ENCODE measurements around the gene RICTOR.

RICTOR gene

DNA sequence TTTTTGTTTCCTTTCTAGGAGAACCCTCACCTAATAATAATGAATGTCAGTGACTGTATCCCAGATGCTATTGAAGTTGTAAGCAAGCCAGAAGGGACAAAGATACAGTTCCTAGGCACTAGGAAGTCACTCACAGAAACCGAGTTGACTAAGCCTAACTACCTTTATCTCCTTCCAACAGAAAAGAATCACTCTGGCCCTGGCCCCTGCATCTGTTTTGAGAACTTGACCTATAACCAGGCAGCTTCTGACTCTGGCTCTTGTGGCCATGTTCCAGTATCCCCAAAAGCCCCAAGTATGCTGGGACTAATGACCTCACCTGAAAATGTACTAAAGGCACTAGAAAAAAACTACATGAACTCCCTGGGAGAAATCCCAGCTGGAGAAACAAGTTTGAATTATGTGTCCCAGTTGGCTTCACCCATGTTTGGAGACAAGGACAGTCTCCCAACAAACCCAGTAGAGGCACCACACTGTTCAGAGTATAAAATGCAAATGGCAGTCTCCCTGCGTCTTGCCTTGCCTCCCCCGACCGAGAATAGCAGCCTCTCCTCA is 141.3 kb downstream of the RICTOR start:
- no peak for DNase-seq

DNA sequence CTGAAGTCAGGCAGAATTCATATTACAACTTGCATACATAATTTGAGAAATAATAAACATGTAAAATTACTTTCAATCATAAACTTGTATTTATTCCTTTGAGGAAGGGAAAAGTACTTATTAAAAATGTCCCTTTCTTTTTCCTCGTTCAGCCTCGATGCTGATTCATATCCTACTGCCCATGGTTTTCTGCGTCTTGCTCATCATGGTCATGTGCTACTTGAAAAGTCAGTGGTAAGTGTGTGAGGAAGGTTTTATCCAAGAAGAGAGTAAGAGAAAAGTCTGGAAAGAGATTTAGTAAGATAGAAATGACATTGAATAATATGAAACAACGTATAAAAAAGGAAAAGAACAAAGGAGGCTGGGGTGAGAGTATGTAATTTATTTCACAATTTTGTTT is 142.5 kb downstream of the RICTOR start:
- no peak for DNase-seq

DNA sequence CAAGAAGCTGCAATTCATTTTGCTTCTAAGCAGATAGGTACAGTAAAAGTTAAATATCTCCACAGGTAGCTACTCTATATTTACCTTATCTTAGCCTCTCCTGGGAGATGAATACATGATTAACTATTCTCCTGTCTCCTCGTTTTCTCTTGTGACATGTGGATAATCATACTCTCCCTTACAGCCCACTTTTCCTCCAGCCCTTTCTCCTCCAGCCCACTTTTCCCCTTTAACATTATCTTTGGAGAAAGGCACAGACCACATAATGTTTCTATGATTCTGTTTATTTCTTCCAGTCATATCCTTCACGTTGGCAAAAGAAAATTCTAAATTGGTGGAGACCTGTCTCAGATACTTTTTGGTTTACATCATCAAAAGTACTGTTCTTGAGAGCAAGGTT is 144.4 kb downstream of the RICTOR start:
- no peak for DNase-seq

DNA sequence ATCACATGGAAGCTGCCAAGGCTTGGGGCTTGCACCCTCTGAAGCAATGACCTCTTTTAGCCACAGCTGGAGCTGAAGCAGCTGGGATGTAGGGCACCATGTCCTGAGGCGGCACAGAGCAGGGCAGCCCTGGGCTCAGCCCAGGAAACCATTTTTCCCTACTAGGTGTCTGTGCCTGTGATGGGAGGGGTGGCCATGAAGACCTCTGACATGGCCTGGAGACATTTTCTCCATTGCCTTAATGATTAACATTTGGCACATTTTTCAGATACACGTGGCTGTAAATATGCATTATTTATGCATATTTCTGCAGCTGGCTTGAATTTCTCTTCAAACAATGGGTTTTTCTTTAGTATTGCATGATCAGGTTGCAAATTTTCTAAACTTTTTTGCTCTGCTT is 146.7 kb downstream of the RICTOR start:
- DNase-seq, result no peak

DNA sequence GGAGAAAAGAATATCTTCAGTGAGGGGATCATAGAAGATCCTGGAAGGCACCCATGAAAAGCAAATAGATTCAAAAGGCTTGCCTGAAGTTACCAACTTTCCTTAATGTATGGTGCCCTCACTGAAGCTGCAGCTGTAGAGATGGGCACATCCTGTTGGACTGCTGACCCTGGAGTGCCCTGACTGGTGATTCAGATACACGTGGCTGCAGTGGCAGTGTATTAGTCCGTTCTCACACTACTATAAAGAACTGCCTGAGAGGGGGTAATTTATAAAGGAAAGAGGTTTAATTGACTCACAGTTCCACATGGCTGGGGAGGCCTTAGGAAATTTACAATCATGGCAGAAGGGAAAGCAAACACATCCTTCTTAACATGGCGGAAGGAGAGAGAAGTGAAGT is 148.1 kb downstream of the RICTOR start:
- DNase-seq, result no peak

DNA sequence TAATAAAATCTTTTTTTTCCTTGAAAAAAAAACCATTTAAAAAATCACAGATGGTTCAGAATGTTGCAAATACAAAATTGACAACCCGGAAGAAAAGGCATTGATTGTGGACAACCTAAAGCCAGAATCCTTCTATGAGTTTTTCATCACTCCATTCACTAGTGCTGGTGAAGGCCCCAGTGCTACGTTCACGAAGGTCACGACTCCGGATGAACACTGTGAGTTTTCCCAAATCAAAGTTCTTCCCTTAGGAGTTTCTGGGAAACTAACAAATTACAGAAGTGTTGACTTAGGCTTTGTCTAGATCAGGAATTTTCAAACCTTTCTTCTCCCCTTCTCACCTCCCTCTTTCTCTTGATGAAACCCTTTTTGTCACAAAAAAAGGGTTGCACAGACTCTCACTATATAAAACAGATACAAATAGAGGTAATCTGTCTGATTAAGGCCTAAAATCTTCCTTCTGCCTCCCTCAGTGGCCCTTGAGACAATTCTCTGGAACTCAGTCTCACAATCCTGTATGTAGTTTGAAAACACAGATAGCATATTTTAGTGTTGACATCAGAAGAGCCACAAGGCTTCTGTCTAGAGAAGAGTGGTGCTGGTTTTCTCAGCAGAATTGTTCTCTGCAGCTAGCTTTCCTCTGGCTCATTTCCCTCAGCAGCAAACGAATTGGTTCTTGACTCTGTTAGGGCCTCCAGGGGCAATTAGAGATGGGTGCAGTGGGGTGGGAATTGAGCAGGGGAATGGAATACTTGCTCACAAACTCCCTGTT is 148.9 kb downstream of the RICTOR start:
- no peak for DNase-seq

DNA sequence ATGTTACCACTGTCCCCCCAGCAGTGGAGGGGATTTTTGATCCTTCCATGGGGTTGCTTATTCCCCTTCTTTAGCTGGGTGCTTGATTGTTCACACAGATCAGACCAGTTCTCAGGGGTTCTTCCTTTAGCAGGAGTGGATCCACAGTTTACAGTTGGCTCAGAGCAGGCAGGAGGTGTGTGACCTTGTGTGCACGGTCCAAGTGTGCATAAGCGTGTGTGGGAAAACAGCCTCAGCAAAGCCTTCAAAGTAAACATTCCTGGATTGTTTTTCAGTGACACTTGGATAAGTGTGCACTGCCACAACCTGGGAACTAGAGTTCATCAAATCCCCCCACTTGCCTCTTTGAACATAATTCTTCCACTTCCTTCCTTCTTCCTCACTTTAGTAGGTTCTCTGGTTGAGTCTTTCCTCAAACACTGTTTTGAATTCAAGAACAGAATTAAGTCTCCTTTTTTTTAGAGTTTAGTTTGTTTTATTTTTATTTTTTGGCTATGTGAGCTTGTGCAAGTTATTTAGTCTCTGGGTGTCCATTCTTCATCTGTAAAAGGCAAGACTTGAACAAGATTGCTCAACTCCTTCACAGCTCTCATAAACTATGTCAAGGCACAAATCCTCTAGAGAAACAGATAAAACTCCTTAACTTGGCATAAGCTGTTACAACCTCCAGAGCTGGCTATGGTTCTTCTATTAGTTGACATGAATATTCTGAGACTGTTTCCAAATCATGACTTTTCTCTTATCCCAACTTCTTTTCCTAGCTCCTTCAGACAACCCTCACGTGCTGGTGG is 150.3 kb downstream of the RICTOR start:
- no peak for DNase-seq

DNA sequence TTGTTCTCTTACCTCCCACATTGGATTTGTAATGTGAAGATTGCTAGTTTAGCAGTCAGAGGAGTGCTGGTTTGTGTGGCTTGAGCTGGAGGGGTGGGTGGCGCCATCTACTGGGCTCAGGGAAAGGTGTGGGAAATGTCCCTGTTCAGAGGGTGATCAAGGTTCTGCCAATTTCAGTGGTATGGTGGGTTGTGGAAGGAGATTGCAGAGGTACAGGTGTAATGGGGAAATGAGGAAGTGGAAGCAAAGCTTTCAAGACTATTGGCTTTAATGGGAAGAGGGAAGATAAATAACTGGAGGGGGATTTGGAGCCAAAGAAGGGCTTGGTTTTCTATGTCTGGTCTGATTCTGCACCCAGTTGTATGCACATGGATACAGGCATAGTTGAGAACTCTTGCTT is 152.0 kb downstream of the RICTOR start:
- peak; percentile 39 for DNase-seq

DNA sequence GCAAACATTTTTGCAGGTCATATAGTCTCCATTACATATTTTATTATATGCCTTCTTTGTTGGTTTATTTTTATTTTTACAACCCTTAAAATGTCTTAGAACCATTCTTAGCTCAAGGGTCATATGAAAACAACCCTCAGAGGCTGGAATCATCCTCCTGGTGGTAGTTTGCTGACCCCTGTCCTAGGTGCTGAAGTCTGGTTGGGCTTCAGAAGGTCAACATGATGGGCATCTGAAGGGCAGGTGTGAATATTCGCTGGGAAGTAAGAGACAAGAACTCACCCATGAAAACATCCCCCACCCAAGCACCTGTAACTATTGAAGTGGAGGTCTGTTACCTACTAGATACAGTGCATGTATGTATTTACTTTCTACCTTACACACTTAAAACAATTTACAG is 153.0 kb downstream of the RICTOR start:
- no peak for DNase-seq

DNA sequence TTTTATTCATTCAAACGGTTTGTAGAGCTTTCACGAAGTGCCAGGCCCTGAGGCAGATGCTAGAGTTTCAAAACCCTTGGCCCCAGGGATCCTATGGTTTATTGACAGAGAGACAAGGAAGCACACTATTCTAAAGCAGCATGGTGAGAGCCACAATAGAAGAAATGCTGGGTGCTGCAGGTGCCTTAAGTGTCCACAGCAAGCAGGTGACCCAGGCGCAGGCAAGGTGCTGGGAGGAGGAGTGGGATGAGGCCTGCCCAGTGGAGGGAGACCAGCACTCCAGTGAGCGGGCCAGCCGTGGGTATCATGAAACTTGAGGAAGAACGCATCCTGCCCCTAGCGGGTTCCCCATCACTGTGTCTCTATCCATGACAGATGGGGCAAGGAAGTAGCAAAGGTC is 157.4 kb downstream of the RICTOR start:
- no peak for DNase-seq

DNA sequence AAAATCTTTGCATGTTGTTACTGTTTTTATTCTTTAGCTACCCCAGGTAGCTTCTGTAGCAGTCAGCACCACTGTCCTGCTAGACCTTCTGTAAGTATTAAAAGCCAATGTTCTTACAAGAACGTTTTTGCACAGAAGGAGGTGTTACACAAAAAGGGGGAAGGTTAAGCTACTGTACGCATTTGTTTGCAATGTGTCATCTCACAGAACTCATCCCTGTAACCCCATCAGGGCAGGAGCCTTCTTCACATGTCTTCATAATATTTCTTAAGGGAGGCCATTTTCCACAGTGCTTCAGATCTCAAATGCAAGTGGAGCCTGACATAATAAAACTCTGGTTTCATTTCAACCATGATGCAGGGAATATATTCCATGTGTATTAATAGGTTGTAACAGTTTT is 160.5 kb downstream of the RICTOR start:
- DNase-seq, result no peak

DNA sequence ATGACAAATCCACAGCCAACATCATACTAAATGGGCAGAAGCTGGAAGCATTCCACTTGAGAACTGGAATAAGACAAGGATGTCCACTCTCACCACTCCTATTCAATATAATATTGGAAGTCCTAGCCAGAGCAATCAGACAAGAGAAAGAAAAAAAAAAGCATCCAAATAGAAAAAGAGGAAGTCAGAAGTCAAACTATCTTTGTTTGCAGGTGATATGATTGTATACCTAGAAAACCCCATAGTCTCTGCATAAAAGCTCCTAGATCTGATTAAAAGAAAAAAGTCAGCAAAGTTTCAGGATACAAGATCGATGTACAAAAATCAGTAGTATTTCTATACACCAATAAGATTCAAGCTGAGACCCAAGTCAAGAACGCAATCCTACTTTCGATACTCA is 162.3 kb downstream of the RICTOR start:
- DNase-seq, result no peak

DNA sequence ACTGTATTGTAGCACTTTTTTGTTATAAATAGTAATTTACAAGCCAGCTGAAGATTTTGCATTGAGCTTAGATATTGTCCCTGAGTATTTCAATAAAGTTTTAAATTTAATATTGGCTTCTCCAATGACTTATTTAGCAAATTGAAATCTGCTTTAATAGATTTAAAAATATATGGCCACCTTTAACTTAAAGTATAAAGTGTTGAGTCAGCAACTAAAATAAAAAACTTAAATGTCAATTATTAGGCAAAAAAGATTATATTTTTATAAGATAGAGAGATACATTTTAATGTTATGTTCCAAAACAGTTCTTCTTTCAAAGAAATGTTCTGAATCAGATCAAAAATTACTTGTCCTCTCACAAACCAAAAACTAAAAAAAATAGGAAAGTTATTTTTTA is 167.7 kb downstream of the RICTOR start:
- DNase-seq, result no peak

DNA sequence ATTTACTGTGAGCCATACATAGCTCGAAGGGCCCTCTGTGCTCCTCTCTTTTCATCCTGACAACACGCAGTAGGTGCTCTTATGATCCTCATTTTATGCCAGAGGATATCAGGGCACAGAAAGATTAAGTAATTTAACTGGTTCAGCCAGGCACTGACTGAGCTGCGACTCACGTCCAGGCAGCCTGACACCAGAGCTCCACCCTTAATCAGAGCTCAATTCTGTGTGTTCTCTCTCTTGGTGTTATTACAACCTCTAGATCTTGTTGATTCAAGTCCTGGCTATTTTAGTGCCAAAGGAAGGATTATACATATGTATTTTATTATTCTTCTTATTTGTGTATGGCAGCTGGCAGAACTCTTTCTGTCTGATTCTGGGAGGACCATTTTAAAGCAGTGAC is 168.7 kb downstream of the RICTOR start:
- DNase-seq, result no peak

DNA sequence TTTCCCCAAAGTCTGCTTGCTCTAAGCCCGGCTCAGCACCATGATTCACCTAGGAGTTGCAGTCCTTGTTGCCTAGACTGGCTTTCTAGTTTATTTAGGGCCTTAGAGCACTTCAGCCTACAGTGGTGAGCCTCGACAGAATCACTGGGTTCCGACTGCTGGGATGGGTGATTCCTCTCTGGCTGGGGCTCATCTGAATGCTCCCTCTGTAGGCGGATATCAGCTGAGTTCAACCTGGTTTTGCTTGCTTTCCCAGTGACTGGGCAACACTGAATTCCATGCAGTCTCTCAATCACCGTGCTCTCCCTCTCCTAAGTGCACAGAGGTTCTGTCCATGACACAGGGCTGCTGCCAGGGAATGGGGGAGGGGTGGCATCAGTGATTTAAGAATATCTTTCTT is 174.3 kb downstream of the RICTOR start:
- no peak for DNase-seq

DNA sequence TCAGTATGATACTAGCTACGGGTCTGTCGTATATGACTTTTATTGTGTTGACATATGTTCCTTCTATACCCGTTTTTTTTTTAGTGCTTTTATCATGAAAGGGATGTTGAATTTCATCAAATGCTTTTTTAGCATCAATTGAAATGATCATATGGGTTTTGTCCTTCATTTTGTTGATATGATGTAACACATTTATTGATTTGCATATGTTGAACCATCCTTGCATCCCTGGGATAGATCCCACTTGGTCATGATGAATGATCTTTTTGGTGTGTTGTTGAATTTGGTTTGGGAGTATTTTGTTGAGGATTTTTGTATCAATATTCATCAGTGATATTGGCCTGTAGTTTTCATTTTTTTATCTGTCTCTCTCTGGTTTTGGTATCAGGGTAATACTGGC is 177.4 kb downstream of the RICTOR start:
- DNase-seq, result no peak

DNA sequence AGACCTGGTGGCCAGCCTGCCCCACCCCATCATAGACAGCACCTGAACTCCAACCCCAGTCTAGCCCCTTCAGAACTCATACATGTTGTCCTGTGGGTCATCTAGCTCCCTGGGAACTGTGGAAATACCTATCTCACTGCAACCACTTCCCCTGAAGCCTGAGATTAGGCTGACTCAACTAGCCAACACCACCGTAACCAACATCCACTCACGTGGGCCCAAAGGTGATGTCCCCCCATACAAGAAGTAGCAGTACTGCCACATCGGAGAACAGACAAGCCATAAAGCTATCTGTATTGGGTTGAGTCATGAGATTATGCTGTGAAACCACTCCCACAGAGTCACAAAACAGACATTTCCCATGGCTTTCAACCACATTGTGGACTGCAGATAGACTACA is 181.8 kb downstream of the RICTOR start:
- no peak for DNase-seq

DNA sequence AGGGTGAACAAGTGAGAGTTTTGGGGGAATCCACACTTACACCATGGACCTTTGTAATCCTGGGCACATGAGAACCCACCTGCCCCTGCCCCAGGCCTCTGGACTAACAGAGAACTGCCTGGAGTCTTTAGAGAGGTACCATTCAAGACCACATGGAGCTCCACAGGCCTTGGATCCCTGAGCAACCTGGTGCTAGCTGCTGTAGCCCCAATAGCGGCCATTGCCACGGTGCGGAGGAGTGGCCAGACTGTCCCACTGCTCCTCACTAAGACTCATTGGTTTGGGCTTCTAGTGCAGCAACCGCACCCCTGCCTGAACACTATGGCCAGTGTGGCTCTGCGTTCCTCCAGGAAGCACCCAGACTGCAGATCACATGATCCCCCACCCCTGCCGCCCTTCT is 182.6 kb downstream of the RICTOR start:
- no peak for DNase-seq

DNA sequence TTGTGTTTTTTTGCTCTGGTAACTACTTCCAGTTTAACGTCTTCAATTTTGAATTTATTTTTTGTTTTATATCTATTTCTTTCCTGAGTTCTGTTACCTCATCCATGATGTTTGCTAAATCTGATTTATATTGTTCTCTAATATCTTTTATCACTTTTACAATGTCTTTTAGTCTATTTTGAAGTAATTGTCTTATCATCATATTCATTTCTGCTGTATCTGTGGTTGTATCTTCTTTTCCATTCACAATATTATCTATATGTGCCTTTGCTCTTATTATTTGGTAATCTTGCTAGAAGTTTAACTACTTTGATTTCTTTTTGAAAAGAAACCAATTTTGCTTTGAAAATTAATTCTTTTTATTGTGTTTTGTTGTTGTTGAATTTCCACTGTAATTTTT is 184.8 kb downstream of the RICTOR start:
- DNase-seq, result no peak

DNA sequence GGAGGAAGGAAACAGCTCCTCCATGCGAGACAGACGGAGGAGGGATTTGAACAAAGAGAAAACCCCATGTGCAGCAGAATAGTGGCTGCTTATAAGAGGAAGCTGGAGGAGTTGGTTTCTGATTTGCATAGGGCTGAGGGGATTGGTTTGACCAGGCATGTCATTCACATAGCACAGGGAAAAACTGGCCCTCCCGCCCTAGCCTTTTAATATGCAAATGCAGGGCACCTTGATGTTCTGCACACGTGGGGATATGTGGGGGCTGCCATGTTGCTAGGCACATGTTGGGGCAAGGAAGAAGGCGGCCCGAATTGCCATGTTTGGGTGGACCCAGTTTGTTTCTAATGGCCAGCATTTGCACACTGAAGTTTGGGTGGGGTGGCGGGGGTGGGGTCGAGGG is 186.2 kb downstream of the RICTOR start:
- no peak for DNase-seq

Measured in CD4-positive, alpha-beta T cell treated with Interleukin-12 subunit alpha and Interleukin-12 subunit beta, for 1 hour (primary cell).